Small intestine (tissue), 7 donors: Measurements from ENCODE around the gene CDC5L. TPM values are rescaled to one million over a fixed set of nuclear protein-coding genes. Genes with fewer than 3 reads are reported as not detected.

Experiments used
- DNase-seq, 2 donors: peaks; one replicate each; pipeline versions ENCODE4 v3.0.0 to v3.0.0-alpha.2; 2013
- FAIRE-seq: peaks from 2 replicates; lab custom pipeline; 2012; peaks lifted over from hg19 to GRCh38; lab: Jason Lieb, UNC
- H3K27ac ChIP-seq, 3 donors: one replicate each; pipeline ENCODE4 v1.5.1; 2013; ENCODE audit warnings: low read length in 2 of 3, mild to moderate bottlenecking in 2 of 3, control low read depth in 1 of 3, inconsistent platforms in 1 of 3, low read depth in 1 of 3, moderate library complexity in 1 of 3
- H3K27me3 ChIP-seq, 3 donors: one replicate each; pipeline ENCODE4 v1.6.1; 2013; ENCODE audit warnings: low read length in 3 of 3, inconsistent platforms in 1 of 3; ENCODE audit not compliant: control insufficient read depth in 3 of 3, insufficient read depth in 3 of 3
- H3K36me3 ChIP-seq, 3 donors: one replicate each; pipeline ENCODE4 v1.6.1; 2013; ENCODE audit warnings: low read length in 3 of 3, inconsistent platforms in 1 of 3, low read depth in 1 of 3, mild to moderate bottlenecking in 1 of 3, moderate library complexity in 1 of 3; ENCODE audit not compliant: control insufficient read depth in 3 of 3, insufficient read depth in 2 of 3
- H3K4me1 ChIP-seq, 3 donors: one replicate each; pipeline ENCODE4 v1.6.1; 2013; ENCODE audit warnings: low read length in 2 of 3, inconsistent platforms in 1 of 3, low read depth in 1 of 3, mild to moderate bottlenecking in 1 of 3, moderate library complexity in 1 of 3; ENCODE audit not compliant: control insufficient read depth in 3 of 3, insufficient read depth in 2 of 3
- H3K4me3 ChIP-seq, 3 donors: one replicate each; pipeline ENCODE4 v1.5.1; 2013; ENCODE audit warnings: low read length in 3 of 3, control low read depth in 1 of 3, inconsistent platforms in 1 of 3, low read depth in 1 of 3, mild to moderate bottlenecking in 1 of 3, moderate library complexity in 1 of 3
- H3K9me3 ChIP-seq, 2 donors: one replicate each; pipeline ENCODE4 v1.6.1; 2013; ENCODE audit warnings: low read depth in 1 of 2, low read length in 1 of 2; ENCODE audit not compliant: control insufficient read depth in 2 of 2, insufficient read depth in 1 of 2
- WGBS, 3 donors: extraction: QIAGEN DNeasy Blood & Tissue Kit; methylation state at CpG; one replicate each; pipeline ENCODE4 v1.1.7; 2013; 5-methylcytosine and 5-hydroxymethylcytosine counted together
- polyA plus RNA-seq, 4 donors: library from polyadenylated mRNA; stranded (reverse) in 3 of 4; unstranded in 1 of 4; fragments of 200-250 nt in 3 of 4; fragments of 120-200 nt in 1 of 4; gene quantifications; one replicate each; pipeline versions ENCODE4 v1.2.1 to v1.2.3, GENCODE V29; 2013
- donor health status: healthy with polysubstance abuse.
- donor health status: control.
- donor health status: control.
- donor health status: Bipolar disorder and iron deficiency.
- donor health status: healthy.

Gene CDC5L
- polyA plus RNA-seq, 4 donors = 8.6 to 21.2 (median 9.7) TPM

DNA sequence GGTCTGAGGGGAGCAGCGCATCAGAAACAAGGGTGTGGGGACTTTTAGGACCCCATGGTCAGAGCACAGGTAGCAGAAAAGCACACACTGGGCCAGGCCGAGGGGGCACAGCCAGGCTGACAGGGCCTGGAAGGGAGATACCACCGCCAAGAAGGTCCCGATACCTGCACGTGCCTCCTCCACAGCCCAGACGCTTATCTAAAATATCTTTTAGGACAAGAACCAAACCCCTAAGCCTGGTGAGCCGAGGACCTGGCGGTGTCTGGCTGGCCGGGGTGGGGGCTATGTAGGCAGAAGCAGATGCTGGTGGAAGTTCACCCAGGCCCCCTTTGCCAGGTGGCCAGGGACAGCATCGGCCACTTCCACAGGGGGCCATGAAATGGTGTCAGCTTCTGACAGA lies 89.3 kb downstream of the CDC5L start:
- Histone ChIP-seq H3K4me1 (peaks cover 0 to 9% (median 0%) of the 10 kb centered on the region in 3 donors), H3K27ac (no peak overlapping the region), H3K27me3 (no peaks in the 10 kb centered on the region), H3K9me3 (no peaks in the 10 kb centered on the region), H3K36me3 (no peaks in the 10 kb centered on the region), H3K4me3 (no peak overlapping the region)
- DNase-seq (no peak), FAIRE-seq (no peak)
- 96 to 97% (median 96%) methylated on average over 10 of the region's 10 CpGs for WGBS, 3 donors

DNA sequence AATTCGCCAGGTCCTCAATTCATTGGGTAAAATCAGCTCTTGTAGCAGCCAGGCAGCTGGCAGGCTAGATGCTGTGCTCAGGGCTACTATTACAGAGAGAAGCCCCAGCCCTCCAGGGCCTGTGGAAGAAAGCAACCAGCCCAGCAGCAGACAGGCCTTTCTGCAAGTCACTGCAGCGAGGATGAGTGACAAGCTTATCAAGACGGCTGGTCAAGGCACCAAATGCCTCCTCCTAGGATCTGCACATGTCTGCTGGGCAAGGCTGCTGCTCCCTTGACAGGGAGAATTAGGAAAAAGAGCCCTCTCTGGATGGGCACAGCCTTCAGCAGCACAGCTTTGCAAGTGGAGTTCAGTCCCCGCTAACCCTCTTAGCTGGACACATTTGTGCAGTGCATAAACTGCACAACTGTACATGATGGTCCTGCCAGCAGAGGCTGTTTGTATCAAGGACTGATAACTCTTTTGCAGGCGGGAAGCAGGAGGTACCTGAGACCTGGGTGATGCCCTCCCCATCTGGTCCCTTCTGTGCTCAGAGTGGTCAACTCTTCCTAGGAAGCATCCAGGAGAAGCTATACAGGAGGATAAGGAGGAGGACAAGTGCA lies 89.9 kb downstream of the CDC5L start:
- Histone ChIP-seq H3K36me3 (no peaks in the 10 kb centered on the region), H3K27ac (no peak overlapping the region), H3K4me3 (no peak overlapping the region), H3K9me3 (no peaks in the 10 kb centered on the region), H3K27me3 (peaks cover 0 to 3% (median 0%) of the 10 kb centered on the region in 3 donors), H3K4me1 (peaks cover 0 to 9% (median 0%) of the 10 kb centered on the region in 3 donors)
- WGBS, 3 donors = 93 to 96% (median 94%) methylated on average over 5 of the region's 5 CpGs
- FAIRE-seq = no peak
- DNase-seq = no peak

DNA sequence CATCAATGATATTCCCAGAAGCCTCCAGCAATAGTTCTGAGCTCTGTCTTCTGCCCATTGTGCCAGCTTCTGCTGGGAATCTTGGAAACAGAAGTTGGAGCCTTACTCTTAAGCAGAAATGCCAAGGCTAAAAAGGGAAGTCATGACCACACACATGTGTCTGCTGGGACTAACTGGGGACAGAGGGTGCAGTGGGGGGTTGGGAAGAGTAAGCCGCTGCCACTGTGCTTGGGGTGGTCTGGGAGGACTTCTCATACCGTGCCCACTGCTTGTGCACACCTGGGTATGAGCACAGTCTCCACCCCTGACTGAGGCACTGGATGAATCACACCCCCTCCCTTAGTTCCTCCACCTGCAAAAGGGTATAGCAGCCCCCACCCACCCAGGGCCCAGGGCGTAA lies 90.7 kb downstream of the CDC5L start:
- Histone ChIP-seq H3K36me3 (no peaks in the 10 kb centered on the region), H3K27me3 (peaks cover 0 to 3% (median 0%) of the 10 kb centered on the region in 3 donors), H3K4me3 (no peak overlapping the region), H3K9me3 (no peaks in the 10 kb centered on the region), H3K4me1 (peaks cover 0 to 9% (median 0%) of the 10 kb centered on the region in 3 donors), H3K27ac (no peak overlapping the region)
- no peak for DNase-seq
- no peak for FAIRE-seq
- WGBS, 3 donors = 75 to 84% (median 75%) methylated on average over 3 of the region's 3 CpGs

DNA sequence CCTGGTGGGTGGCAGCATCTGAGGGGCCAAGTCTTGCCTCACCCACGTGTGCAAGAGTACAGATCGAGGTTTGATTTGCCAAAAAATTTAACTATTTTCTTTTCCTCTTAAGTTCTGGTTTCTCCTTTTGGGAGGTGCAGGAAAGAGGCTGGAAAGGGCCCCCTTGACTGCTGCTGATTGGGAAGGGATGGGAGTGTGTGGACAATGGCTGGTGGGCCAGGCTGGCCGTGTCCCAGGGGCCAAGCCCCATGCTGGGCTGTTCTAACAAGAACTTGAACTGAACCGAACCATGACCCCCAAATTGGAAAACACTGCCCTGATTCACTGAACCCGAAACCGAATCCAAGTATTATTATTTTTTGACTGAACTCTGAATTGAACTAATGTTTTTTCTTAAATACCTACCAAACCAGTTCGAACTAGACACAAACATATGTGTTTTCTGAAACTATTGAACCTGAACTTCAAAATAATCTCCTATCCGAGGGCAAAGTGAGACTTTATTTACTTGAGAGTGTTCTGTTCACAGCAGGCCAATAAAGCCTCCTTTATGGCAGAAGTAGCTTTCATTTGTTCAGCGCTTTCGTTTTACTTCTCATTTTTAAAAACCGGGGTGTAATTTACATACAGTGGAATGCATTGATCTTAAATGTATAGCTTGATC lies 91.2 kb downstream of the CDC5L start:
- Histone ChIP-seq H3K4me3 (no peak overlapping the region), H3K27me3 (peaks cover 0 to 3% (median 0%) of the 10 kb centered on the region in 3 donors), H3K9me3 (no peaks in the 10 kb centered on the region), H3K27ac (no peak overlapping the region), H3K36me3 (no peaks in the 10 kb centered on the region), H3K4me1 (peaks cover 0 to 9% (median 0%) of the 10 kb centered on the region in 3 donors)
- WGBS, 3 donors = 60 to 64% (median 62%) methylated on average over 11 of the region's 11 CpGs
- no peak for FAIRE-seq
- DNase-seq = peak in 1 of 2 donors; percentile 26

DNA sequence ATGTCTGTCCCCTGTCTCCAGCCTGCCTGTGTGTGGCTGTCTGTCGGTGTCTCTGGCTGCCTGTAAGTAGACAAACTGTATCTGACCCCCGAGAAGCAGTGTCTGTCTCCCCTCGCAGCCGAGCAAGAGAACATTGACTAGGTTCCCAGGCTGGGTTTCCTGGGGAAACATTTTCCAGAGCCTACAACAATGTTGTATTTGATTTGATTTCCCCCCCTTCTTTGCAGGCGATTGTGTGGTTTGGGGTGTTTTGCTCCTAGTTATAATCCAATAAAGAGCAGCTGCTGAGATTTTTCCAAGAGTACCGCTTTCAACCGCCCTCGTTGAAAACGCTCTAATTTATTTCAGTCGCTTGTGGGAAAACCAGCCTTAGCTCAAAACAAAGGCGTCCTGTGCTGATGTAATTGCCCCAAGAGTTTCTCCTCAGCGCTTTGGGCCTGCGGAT lies 92.6 kb downstream of the CDC5L start:
- Histone ChIP-seq H3K4me3 (no peak overlapping the region), H3K27me3 (peaks cover 0 to 3% (median 0%) of the 10 kb centered on the region in 3 donors), H3K36me3 (no peaks in the 10 kb centered on the region), H3K9me3 (no peaks in the 10 kb centered on the region), H3K4me1 (peaks cover 0 to 6% (median 0%) of the 10 kb centered on the region in 3 donors), H3K27ac (no peak overlapping the region)
- no peak for DNase-seq
- FAIRE-seq = no peak
- WGBS, 3 donors = 84 to 91% (median 89%) methylated on average over 13 of the region's 13 CpGs

DNA sequence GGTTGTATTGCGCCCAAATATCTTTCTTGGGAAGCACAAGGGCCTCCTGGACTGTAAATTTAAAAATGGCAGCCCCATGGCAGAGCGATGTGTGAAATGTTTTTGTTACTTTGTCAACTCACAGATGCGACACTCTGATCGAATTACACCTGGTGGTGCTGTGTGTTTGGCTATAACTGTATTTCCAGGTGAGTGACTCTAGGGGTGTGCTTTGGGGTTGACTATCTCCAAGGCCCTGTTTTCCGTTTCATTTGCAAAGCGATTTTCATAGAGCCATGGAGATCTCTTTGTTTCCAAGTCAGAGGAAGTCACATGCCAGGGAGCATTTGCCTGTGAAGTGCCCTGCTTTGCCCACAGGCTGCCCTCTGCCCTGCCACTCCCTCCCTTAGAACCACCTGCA lies 93.5 kb downstream of the CDC5L start:
- H3K36me3 ChIP-seq = no peaks in the 10 kb centered on the region
- H3K4me3 ChIP-seq = no peak overlapping the region
- H3K27me3 ChIP-seq = peaks cover 0 to 3% (median 0%) of the 10 kb centered on the region in 3 donors
- no peak overlapping the region for H3K27ac ChIP-seq
- FAIRE-seq (no peak), DNase-seq (peak in 1 of 2 donors; percentile 14)
- H3K9me3 ChIP-seq = no peaks in the 10 kb centered on the region
- WGBS, 3 donors = 83 to 93% (median 87%) methylated on average over 6 of the region's 6 CpGs
- H3K4me1 ChIP-seq = peaks cover 0 to 3% (median 0%) of the 10 kb centered on the region in 3 donors

DNA sequence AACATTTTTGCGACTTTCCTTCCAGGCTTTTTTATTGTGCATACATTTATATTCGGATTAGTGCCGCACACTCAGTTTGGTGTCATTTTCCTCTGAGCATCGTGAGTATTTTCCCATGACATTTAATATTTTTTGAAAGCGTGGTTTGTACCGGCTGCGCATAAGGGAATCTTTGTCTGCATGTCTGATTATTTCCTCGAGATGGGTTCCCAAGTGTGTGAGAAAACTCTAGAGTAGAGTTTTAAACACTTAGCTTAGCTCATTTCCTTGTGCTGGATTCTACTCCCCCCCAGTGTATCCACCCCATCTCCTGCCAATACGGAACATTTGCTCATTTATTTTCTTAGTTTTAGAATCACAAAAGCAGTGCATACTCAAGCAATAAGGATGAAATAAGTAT lies 94.3 kb downstream of the CDC5L start:
- no peak overlapping the region for H3K27ac ChIP-seq
- H3K27me3 ChIP-seq = peaks cover 0 to 5% (median 0%) of the 10 kb centered on the region in 3 donors
- H3K9me3 ChIP-seq = no peaks in the 10 kb centered on the region
- H3K4me3 ChIP-seq = no peak overlapping the region
- 92 to 94% (median 94%) methylated on average over 9 of the region's 9 CpGs for WGBS, 3 donors
- no peak for FAIRE-seq
- H3K36me3 ChIP-seq = no peaks in the 10 kb centered on the region
- no peaks in the 10 kb centered on the region for H3K4me1 ChIP-seq
- no peak for DNase-seq

DNA sequence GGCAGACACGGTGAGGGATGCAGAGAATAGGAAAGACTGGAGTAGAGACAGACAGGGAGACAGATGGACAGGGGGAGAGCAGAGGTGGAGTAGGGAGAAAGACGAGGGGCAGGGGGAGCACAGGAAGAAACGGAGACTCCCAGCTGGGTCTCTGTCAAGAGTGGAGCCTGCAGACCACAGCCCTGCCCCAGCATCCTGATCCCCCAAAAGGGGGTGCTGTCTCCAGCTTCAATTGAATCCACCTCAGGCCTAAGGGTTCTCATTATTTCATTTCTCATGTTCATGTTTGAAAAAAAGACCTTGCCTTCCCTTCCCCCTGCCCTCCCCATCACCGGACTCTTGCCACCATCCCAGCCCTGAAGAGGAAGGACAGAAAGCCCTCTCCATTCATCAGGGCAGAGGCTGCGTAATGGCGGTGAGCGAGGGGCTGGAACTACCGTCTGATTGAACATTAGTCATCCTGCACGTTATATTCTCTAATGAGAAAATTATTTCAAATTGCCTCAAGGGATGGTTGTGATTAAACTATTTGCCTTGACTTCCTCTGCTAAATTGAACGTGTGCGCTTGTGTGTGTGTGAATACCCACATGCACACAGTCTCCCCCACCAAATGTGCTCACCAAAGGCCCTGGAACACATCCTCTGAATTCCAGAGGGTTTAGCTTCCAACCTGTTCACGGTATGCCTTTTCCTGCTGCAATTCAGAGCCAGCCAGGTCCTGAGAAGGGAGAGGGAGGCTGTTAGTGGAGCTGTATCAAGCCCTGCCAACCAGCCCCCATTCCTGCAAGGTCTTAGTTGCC lies 98.3 kb downstream of the CDC5L start:
- Histone ChIP-seq H3K27me3 (peaks cover 0 to 6% (median 0%) of the 10 kb centered on the region in 3 donors), H3K9me3 (no peaks in the 10 kb centered on the region), H3K27ac (no peak overlapping the region), H3K4me1 (no peaks in the 10 kb centered on the region), H3K4me3 (no peak overlapping the region), H3K36me3 (no peaks in the 10 kb centered on the region)
- FAIRE-seq = no peak
- 79 to 84% (median 80%) methylated on average over 12 of the region's 12 CpGs for WGBS, 3 donors
- no peak for DNase-seq
